HG02885 (cell line): ENCODE data around the gene HELZ.
"Not testable (repeated sequence)": the region's sequence is repeated elsewhere in the genome, so short reads cannot be mapped to it uniquely, and the experiment has no call there.

ENCODE experiments used
- ATAC-seq: cut with Tn5 transposase; IDR thresholded peaks from one replicate; pipeline ENCODE4 v1.9.1; 2021; ENCODE audit warnings: mild to moderate bottlenecking; ENCODE audit not compliant: unreplicated experiment, poor library complexity

Gene HELZ

GRCh38 chr17:67152824-67153223 lies 92.2 kb downstream of the HELZ start:
- no peak for ATAC-seq

GRCh38 chr17:67151717-67152116 lies 93.3 kb downstream of the HELZ start:
- no peak for ATAC-seq

DNA sequence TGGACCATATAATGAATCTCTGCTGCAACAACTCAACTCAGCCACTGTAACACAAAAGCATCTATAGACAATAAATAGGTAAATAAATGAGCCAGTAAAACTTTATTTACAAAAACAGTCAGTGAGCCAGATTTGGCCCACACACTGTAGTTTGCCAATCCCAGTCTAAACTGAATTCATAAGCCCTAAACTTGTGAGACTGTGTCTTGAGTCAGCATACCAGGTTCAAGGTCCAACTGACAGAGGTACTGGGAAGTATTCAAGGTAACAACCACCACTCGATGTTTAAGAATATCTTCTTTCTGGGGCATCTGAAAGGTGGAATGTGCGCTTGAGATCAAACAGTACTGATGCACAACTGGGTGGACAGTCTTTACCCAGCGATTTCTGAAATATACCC lies 94.2 kb downstream of the HELZ start:
- no peak for ATAC-seq

DNA sequence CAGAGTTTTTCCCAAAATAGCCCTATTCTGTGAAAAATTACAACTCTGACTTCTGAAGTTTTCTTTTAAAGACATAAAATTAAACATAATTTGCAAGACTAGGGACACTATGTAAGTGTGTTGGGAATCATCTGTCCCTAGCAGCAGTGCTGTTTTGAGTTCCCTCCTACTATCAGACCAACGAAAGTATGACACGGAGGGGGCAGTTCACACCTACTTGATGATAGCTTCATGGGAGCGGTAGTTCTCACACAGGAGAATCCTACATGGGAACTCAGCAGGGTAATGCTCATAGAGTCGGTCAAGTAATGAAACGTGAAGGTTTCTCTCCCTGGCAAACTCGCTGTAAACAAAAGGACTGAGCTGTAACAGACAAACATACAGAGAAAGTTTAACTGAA lies 96.6 kb downstream of the HELZ start:
- no peak for ATAC-seq

- no peak for ATAC-seq
Observed at GRCh38 chr17:67145183-67145805, 99.7 kb downstream of the HELZ start.

GRCh38 chr17:67143318-67143717 lies 101.7 kb downstream of the HELZ start:
- no peak for ATAC-seq

DNA sequence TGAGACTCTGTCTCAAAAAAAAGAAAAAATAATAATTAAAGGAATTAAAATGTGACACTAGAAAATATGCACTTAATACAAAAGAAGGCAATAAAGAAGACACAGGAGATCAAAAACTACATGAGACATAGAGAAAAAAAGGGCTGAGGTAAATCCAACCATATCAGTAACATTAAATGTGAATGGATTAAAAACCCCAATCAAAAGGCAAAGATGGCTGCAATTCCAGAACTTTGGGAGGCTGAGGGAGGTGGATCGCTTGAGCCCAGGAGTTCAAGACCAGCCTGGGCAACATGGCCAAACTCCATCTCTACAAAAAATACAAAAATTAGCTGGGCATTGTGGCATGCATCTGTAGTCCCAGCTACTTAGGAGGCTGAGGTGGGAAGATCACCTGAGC lies 103.0 kb downstream of the HELZ start:
- ATAC-seq: not testable (repeated sequence)

DNA sequence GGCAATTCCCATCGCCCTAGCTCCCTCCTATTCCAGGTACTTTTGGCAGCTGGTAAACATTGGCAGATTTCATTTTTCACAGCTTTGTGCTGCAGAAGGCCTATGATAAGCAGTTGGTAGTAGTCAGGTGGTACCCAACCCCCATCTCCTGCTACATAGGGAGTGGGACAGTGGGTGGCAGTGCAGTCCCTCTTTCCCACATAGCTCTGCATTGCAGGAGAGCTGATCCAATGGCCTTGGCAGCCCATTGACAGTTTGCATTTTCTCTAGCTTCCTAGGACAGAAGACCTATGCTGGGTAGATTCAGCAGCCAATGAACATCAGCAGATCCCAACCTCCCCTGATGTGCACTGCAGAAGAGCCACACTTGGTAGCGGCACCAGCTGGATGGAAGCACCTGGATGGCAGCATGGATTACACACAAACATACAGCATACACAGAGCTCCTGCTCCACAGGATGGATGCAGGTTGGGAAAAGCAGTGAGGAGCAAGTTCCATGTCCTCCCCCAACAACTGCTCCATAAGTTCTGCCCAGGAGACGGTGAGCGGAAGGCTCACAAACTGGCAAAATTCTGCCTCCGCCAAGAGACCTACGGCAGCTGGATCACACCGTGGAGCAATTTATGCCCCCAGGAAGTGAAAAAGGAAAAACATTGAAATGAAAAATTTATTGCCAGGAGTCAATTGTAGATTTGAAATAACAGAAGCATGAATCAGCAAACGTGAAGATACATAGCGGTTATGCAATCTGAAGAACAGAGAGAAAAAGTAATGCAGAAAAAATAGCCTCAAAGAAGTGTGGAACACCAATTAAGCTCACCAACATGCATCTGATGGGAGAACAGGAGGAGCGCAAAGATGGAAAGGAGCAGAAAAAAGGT lies 105.0 kb downstream of the HELZ start:
- ATAC-seq: no peak

- no peak for ATAC-seq
Observed at GRCh38 chr17:67139289-67139688, 105.7 kb downstream of the HELZ start.

DNA sequence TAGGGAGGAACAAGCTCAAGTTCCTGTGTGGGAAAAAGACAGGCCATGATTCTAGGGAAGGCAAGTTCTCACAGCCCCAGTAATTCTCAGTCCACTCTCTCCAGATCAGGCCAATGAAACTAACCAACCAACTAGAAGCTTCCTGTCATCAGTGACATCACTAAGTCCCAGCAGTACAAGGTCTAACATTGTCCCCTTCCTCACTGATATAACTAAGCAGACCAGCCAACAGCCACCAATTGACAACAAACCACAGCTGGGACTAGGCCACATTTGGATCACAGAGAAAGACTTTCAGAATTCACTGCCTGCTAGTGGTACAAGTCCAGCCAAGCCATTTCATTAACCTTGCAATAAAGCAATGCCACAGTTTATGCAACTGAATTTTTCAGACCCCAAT lies 106.6 kb downstream of the HELZ start:
- ATAC-seq: no peak

DNA sequence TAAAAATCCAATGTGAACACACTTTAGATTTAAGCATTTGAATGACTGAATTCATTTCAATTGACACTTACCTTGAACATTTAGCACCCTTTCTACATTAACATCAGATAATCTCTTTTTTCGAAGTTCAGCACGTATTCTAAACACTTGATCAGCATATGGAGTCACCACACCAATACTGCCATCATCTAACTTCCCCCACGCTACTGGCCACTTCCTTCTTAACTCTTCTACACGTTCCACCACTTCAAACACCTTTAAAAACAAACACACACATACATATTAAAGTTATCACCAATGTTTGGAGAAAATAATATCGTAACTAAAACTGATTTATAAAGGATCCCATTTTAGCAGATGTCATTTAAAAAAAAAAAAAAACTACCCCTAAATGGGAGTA lies 107.1 kb downstream of the HELZ start:
- ATAC-seq: no peak

DNA sequence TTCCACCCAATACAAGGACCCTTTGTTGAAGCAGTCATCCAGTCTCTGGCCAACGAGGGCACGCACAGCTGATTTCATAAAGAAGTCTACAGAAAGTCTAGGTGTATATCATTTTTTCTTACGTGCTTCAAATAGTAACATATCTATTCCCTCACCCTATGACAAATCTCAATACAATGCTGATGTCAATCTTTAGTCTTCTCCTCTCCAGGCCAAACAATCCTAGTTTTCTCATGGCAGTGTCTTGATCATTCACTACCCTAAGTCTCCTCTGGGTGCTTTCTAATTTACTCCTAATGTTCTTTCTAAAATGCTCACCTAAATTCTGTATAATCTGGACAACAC lies 108.0 kb downstream of the HELZ start:
- ATAC-seq: no peak

DNA sequence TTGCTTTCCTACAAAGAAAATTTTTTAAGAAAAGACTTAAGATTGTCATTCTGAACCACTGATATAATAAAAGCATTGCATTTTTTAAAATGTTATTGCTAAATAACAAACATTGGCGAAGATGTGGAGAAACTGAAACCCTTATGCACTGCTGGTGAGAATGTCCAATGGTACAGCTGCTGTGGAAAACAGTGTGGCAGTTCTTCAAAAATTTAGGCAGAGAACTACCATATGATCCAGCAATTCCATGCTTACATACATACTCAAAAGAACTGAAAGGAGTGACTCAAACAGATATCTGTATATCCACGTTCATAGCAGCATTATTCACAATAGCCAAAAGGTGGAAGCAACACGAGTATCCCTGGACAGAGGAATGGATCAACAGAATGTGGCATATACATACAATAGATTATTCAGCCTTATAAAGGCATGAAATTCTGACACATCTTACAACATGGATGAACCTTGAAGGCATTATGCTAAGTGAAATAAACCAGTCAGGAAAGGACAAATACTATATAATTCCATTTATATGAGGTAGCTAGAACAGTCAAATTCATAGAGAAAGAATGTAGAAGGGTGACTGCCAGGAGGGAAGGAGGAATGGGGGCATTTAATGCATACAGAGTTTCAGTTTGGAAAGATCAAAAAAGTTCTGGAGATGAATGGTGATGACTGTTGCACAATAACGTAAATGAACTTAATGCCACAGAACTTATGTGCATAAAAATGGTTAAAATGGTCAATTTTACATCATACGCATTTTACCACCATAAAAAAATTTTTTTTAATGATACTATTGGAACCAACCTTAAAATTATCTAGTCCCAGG lies 108.6 kb downstream of the HELZ start:
- no peak for ATAC-seq

DNA sequence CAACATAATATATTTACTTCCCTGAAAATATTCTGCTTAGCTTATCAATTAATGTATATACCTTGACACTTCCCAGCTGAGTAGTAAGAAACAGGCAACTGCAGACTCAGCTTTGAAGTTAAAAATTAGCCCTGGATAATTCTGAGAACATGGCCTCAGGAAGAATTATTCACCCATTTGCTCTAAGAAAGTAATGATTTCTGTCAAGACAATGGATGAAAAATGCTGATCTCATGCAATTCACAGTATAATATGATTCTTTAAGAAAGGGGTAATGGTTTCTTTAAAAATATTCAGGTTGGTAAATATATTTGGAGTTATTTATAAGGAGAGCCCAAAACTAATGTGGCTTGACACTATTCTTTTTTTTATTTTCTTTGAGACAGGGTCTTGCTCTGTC lies 111.8 kb downstream of the HELZ start:
- ATAC-seq: no peak

- ATAC-seq: no peak
Observed at GRCh38 chr17:67132366-67132765, 112.6 kb downstream of the HELZ start.

DNA sequence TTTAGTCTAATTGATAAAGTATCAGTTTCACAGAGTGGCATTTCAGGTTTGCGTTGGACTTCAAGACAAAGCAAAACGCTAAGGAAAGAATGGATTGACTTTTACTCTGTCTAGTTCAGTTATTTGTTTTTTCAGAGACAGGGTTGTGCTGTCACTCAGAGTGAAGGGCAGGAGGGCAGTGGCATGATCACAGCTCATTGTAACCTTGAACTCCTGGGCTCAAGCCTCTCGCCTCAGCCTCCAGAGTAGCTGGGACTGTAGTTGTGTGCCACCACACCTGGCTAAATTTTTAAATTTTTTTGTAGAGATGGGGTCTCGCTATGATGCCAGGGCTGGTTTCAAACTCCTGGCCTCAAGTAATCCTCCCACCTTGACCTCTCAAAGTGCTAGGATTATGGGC lies 114.2 kb downstream of the HELZ start:
- ATAC-seq: no peak

DNA sequence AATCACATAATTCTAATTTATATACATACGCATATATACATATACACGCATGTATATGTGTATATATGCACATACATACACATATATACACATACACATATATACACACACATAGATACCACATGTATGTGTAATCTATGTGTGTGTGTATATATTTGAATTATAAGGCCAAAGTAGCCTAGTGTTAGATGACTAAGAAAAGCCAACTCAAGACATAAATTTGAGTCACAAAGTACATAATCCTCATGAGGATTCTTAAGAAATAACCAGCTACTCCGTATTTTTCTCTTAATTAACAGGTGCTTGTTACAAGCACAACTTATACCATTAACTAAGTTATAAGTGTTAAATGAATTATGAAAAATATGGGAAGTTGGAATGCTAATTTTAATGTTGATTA lies 115.7 kb downstream of the HELZ start:
- no peak for ATAC-seq

- no peak for ATAC-seq
Observed at GRCh38 chr17:67128700-67129099, 116.3 kb downstream of the HELZ start.

GRCh38 chr17:67127925-67128324 lies 117.1 kb downstream of the HELZ start:
- ATAC-seq: no peak

GRCh38 chr17:67126983-67127382 lies 118.0 kb downstream of the HELZ start:
- no peak for ATAC-seq

DNA sequence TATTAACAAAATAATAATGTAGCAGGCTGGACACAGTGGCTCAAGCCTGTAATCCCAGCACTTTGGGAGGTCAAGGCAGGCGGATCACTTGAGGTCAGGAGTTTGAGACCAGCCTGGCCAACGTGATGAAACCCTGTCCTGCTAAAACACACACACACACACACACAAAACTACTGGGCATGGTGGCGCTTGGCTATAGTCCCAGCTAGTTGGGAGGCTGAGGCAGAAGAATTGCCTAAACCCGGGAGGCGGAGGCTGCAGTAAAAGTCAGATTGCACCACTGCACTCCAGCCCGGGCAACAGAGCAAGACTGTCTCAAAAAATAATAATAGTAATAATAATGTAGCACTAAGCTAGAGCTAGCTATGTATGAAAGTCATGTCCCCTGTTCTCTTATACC lies 118.5 kb downstream of the HELZ start:
- ATAC-seq: not testable (repeated sequence)
